GM19099 (cell line): ENCODE measurements around the gene LRRTM1.

ENCODE experiments used
- POLR2A ChIP-seq: IDR thresholded peaks from 3 replicates; pipeline ENCODE4 v1.6.1; 2011; ENCODE audit warnings: low read depth; ENCODE audit not compliant: insufficient read length; ENCODE audit errors: extremely low read depth

Gene LRRTM1

DNA sequence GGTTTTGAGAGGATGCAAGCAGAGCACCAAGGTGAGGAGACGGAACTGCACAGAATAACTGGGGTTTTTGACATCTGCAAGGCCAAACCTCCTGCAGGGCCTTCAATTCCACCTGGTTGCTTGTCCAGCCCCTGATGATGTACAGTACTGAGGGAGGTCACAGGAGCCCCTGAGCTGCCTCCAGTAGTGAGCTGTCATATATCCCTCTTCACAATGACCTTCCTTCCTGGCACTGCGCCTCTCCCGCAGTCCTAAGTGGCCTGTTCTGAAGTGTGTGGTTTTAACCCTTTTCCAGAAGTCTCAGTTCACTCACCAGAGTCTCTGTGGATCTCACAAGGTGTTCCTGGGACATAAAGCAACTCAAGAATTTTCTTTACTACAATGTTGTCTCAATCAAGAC lies 45.3 kb downstream of the LRRTM1 start:
- no peak for TF ChIP-seq POLR2A

DNA sequence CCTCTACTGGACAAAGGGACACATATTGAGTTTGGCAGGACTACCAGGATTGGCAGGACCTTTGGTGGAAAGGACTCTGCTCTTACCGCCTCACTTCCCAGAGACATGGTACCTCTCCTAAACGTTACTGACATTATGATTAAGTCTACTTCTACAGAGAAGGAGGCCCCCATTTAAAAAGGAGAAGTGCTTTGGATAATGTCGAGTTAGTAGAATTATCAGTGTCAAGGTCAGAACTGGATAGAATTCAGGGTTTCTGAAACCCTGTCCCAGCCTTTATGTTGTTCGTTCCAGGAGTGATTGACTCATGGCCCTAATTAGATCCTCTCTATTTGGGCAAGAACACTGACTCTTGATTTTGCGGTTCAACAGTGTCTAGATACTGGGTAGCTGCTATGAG lies 45.8 kb downstream of the LRRTM1 start:
- TF ChIP-seq POLR2A, result no peak

DNA sequence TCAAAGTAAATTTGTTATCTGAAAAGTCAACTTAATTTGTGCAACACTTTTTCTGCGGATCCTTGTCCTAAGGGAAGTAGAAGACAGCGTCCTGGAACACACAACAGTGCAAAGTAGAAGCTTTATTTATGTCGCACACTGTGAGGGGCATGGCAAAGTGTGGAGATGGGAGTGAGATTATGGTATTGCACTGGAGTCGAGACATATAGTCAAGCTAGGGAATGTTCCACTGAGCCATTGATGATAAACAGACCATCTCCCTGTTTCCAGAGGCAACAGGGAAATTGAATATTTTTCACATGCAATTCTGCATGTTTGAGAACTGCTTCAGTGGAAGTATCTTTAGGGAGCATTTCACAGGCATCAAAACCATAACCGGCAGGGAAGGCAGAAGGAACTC lies 46.2 kb downstream of the LRRTM1 start:
- TF ChIP-seq POLR2A, result no peak

DNA sequence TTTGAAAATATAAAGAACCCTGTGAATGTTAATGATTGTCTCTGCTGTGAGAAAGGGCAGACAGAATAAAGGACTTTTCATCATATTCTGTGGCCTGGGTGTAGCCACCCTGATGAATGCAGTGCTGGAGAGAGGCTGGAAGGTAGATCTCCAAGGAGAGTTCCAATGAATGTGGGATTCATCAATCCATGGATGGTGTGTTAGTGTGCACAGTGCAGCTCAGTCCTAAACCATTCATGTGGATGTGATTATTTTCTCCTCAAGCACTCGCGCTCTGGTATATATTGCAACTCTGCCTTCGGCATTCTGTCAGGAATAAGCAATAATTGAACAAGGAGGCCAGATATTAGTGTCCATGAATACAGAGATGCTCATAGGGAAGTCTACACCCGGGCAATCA lies 47.1 kb downstream of the LRRTM1 start:
- no peak for TF ChIP-seq POLR2A

DNA sequence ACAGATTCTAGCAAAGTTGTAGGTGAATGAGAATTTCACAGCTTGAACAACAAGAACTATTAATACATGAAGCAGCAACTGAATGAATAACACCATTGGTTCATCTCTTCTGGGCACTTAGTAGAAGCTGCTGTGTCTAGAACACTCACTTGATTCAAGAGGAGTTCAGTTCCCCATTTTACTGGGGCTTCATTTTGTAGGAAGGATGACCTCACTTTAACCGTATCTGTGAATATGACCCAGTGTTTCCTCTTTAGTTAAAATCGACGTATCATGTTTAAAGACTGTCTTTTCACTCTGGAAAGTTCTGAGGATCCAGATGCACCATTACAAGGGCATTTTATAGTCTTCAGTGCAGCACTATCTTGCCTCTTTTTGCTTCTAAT lies 47.8 kb downstream of the LRRTM1 start:
- TF ChIP-seq POLR2A, result no peak

DNA sequence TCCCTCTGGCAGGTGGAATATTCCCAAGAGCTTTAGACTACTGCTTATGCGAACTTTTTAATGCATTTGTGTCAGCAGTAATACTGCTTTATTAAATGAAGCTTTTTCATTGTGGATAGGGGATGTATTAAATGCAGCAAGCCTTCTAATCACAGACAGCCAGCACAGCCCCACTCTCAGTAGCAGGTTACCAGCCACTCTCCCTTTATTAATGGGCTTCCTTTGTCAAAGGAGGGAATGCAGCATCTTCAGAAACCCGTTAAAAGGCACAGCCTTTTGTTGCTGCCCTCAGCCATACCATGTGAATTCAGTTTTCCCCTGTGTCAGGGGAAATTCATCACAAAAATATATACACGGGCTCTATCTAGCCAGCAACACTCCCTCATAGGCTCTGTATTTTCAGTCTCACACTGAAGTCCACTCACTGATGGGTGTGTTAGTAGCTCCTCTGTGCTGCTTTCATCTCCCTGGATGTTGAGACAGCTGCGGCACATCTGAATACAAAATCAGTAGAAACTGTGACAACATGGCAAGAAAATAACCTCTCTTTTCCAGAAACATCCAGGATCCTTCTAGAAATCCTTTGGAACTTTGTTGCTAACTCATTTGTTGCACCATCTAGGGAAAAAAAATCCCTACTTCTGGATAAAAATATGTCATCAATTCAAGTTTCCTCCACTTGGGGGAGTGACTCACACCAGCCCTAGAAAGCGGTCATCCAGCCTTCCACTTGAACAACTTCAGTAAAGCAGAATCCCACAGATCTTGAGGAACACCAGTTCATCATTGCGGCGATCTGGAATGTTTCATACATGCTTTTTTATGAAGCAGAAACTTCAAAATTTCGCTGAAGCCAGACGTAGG lies 48.4 kb downstream of the LRRTM1 start:
- no peak for TF ChIP-seq POLR2A

DNA sequence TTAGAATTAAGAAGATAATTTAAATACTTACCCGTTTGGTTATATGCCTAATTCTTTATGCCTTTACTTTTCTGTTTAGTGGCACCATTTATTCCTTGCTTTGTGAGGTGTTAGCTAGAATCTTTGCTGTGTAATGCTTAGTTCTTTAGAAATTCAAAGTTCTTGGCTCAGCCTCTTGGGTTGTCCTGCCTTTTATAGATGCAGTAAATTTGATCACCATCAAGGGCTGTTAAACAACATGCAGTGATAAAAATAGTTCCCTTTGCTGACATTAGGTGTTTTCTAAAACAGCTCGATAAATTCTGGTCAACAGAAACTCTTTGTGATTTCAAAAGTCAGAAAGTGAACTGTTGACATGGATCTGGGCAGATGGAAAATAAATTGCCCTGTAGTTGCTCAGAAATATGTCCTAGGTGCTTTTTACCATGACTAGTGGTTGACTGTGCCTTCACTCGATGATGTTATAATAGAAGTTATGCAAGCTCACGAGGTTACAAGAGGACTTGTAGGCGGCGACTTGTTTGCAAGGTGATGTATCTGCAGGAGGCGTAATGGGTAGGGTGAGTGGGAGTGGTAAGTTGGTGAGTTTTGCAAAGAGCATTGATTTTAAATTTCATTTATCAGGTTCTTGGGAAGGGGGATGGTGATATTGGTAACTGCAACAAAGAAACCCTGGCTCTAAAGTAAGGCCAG lies 52.1 kb downstream of the LRRTM1 start:
- TF ChIP-seq POLR2A, result no peak
